A549 (cell line): ENCODE data around the gene PGAM1. TPM values are rescaled to one million over a fixed set of nuclear protein-coding genes. Genes with fewer than 3 reads are reported as not detected.

Experiments
- ATAC-seq, 2 experiments: fragments of 200-7000 bp in 1 of 2; fragments of >200 bp in 1 of 2; cut with Nextera tagmentation in 1 of 2; cut with Tn5 transposase in 1 of 2; 3 replicates each; pipeline versions ENCODE4 v1.8.0 to v1.9.1; 2018 to 2020; ENCODE audit warnings: mild to moderate bottlenecking in 1 of 2, moderate library complexity in 1 of 2
- CTCF ChIA-PET: fragments of 300-600 bp; sonication (Branson Sonifier 250); formaldehyde crosslinking; extraction: SDS; loops from one replicate; lab custom pipeline; 2021; ENCODE audit warnings: antibody characterized with exemption, inconsistent platforms; lab: Yijun Ruan, JAX
- POLR2A ChIA-PET: fragments of 350-600 bp; formaldehyde crosslinking; extraction: SDS; loops from one replicate; lab custom pipeline; 2021; ENCODE audit warnings: antibody characterized with exemption, inconsistent platforms; lab: Yijun Ruan, JAX
- DNase-seq, 2 experiments: peaks; one replicate each; pipeline versions ENCODE4 v3.0.0 to v3.0.0-alpha.2; 2011 to 2016; ENCODE audit warnings: low read depth in 1 of 2, low spot score in 1 of 2
- FAIRE-seq: peaks from 2 replicates; lab custom pipeline; 2011; peaks lifted over from hg19 to GRCh38; lab: Jason Lieb, UNC
- H3K27ac ChIP-seq, 2 experiments: fragments of >200 bp; sonication (Bioruptor Twin); formaldehyde crosslinking; 3 replicates each; pipeline ENCODE4 v1.5.1; 2016 to 2017
- H3K4me1 ChIP-seq: fragments of >200 bp; sonication (Bioruptor Twin); formaldehyde crosslinking; 3 replicates; pipeline ENCODE4 v1.6.1; 2016
- H3K4me2 ChIP-seq: fragments of >200 bp; sonication (Bioruptor Twin); formaldehyde crosslinking; 3 replicates; pipeline ENCODE4 v1.6.1; 2016
- H3K4me3 ChIP-seq: fragments of >200 bp; sonication (Bioruptor Twin); formaldehyde crosslinking; 3 replicates; pipeline ENCODE4 v1.5.1; 2016
- H3K9me3 ChIP-seq: fragments of >200 bp; sonication (Bioruptor Twin); formaldehyde crosslinking; 3 replicates; pipeline ENCODE4 v1.6.1; 2016
- CBX2 ChIP-seq: fragments of 200-600 bp; sonication (generic); IDR thresholded peaks from 2 replicates; pipeline ENCODE4 v1.6.1; 2016; ENCODE audit warnings: low read depth, mild to moderate bottlenecking, borderline replicate concordance
- EHMT2 ChIP-seq: fragments of 200-600 bp; sonication (generic); IDR thresholded peaks from 2 replicates; pipeline ENCODE4 v1.6.1; 2016; ENCODE audit warnings: antibody characterized with exemption, low read depth, mild to moderate bottlenecking, moderate library complexity
- FOSL2 ChIP-seq, 2 experiments: fragments of 450-650 bp in 1 of 2; fragments of >200 bp in 1 of 2; sonication (Bioruptor Twin) in 1 of 2; formaldehyde crosslinking; IDR thresholded peaks; 2 replicates each; pipeline versions ENCODE4 v1.5.0 to v1.6.1; 2016 to 2020; ENCODE audit warnings: mild to moderate bottlenecking in 1 of 2, moderate library complexity in 1 of 2
- FOXS1 ChIP-seq: fragments of 250-450 bp; sonication (Bioruptor Pico); IDR thresholded peaks from 2 replicates; pipeline ENCODE4 v1.5.0; 2020; ENCODE audit warnings: mild to moderate bottlenecking, moderate library complexity
- JUN ChIP-seq, 2 experiments: fragments of >200 bp; sonication (Bioruptor Twin); formaldehyde crosslinking; IDR thresholded peaks; 2 replicates in 1 of 2; 3 replicates in 1 of 2; pipeline ENCODE4 v1.6.1; 2016 to 2017
- JUNB ChIP-seq: fragments of >200 bp; sonication (Bioruptor Twin); formaldehyde crosslinking; IDR thresholded peaks from 2 replicates; pipeline ENCODE4 v1.6.1; 2016
- KDM5A ChIP-seq: fragments of 200-600 bp; sonication (generic); IDR thresholded peaks from 2 replicates; pipeline ENCODE4 v1.6.1; 2016; ENCODE audit warnings: antibody characterized with exemption, mild to moderate bottlenecking
- MYC ChIP-seq: IDR thresholded peaks from 2 replicates; pipeline ENCODE4 v1.6.1; 2012; ENCODE audit warnings: mild to moderate bottlenecking, inconsistent platforms, low read length, improper control_type of control experiment, borderline replicate concordance
- NPAS2 ChIP-seq: fragments of 250-450 bp; sonication (Bioruptor Pico); IDR thresholded peaks from 2 replicates; pipeline ENCODE4 v1.8.0; 2022; ENCODE audit warnings: mild to moderate bottlenecking, moderate library complexity, borderline replicate concordance
- PHF8 ChIP-seq: fragments of 200-600 bp; sonication (generic); IDR thresholded peaks from 2 replicates; pipeline ENCODE4 v1.6.1; 2016; ENCODE audit warnings: low read depth, mild to moderate bottlenecking, antibody characterized with exemption, moderate library complexity, borderline replicate concordance
- POLR2A ChIP-seq: IDR thresholded peaks from 2 replicates; pipeline ENCODE4 v1.6.1; 2012; ENCODE audit warnings: mild to moderate bottlenecking, low read length
- RAD21 ChIP-seq, 2 experiments: fragments of >200 bp in 1 of 2; sonication (Bioruptor Twin) in 1 of 2; formaldehyde crosslinking in 1 of 2; IDR thresholded peaks in 1 of 2; conservative IDR thresholded peaks in 1 of 2; 2 replicates in 1 of 2; 3 replicates in 1 of 2; pipeline ENCODE4 v1.6.1; 2012 to 2018; ENCODE audit warnings: inconsistent platforms in 1 of 2
- RCOR1 ChIP-seq: fragments of 150-350 bp; IDR thresholded peaks from 2 replicates; pipeline ENCODE4 v1.6.1; 2014; ENCODE audit warnings: antibody characterized with exemption, low read length, low read depth
- RNF2 ChIP-seq: fragments of 200-600 bp; sonication (generic); IDR thresholded peaks from 2 replicates; pipeline ENCODE4 v1.6.1; 2016; ENCODE audit warnings: low read depth, mild to moderate bottlenecking, antibody characterized with exemption, moderate library complexity, borderline replicate concordance
- ZFP36 ChIP-seq: fragments of 450-650 bp; IDR thresholded peaks from 2 replicates; pipeline ENCODE4 v1.6.1; 2014; ENCODE audit warnings: borderline replicate concordance; ENCODE audit not compliant: partially characterized antibody
- WGBS: methylation state at CpG from one replicate; pipeline ENCODE4 v1.1.6; 2017; ENCODE audit errors: missing lambda C conversion rate; 5-methylcytosine and 5-hydroxymethylcytosine counted together
- polyA plus RNA-seq, 4 experiments: library from polyadenylated mRNA; depleted of rRNA in 3 of 4; stranded (reverse); fragments of >200 nt; fragmentation: RNase III in 1 of 4; extraction: RNeasy Plus Mini Kit Qiagen cat#74134 plus additional on column Dnase treatment in 1 of 4; gene quantifications; 2 replicates in 3 of 4; 3 replicates in 1 of 4; pipeline ENCODE4 v1.2.3, GENCODE V29; 2011 to 2017
- TF ChIP-seq, protein P1 (sequence below): fragments of 450-650 bp; IDR thresholded peaks from 2 replicates; pipeline ENCODE4 v1.6.1; 2014; ENCODE audit warnings: antibody characterized with exemption
- TF ChIP-seq, protein P2 (sequence below): fragments of >200 bp; sonication (Bioruptor Twin); formaldehyde crosslinking; IDR thresholded peaks from 3 replicates; pipeline ENCODE4 v1.6.1; 2016
- TF ChIP-seq, protein P3 (sequence below): IDR thresholded peaks from 2 replicates; pipeline ENCODE4 v1.6.1; 2012
- TF ChIP-seq, protein P4 (sequence below): fragments of >200 bp; sonication (Bioruptor Twin); formaldehyde crosslinking; IDR thresholded peaks from 2 replicates; pipeline ENCODE4 v1.6.1; 2016
- TF ChIP-seq, protein P5 (sequence below): fragments of 150-350 bp; IDR thresholded peaks from 2 replicates; pipeline ENCODE4 v1.6.1; 2014; ENCODE audit warnings: low read depth, mild to moderate bottlenecking, low read length

Gene PGAM1
- polyA plus RNA-seq, 2 of the 4 experiments (the other 2 are of a cell fraction) = 459 to 557 TPM

DNA sequence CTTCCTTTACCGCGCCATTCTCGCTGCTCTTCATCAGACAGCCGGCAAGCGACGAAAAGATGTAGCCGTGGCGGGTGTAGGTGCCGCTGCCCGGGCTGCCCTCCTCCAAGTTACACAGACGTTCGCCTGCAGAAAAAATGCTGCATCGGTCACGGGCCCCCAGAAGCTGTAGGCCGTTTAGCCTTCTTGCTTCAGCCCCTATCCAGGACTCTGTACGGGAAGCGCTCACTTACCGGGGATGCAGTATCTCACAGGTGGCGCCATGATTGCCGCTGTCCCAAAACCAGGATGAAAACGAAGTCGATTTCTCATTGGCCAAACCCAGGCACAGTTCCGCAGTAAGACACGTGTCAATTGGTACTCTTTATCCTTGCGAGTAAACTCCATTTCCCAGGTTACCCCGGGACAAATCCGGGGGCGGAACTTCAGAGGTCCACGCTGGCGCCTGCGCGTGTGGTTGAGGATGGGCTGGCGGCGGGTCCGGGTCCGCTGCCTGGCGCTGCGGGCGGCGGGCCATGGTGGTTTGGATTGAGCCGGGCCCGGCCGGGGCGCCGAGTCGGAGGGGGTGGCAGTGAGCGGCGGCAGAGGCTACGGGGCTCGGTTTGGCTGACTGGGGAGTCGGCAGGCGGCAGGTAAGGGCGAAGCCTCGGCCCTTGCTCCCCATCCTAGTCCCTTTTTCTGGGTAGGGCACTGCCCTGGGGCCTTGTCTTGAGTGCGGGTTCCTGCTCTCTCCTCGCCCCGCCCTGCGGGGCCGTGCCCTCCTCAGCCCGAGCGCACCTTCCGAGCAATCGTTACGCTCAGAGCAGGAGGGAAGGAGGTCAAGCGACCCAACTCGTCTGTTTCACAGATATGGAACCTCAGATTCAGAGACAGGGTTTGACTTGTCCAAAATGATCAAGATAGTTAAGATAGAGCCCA is 20.0 kb downstream of the PGAM1 start, which contains the start of the genes EXOSC1 and ZDHHC16:
Gene EXOSC1 (minus strand): TSS at position 285 of the 918 bp plus-strand sequence. CDS start 21 bp downstream, at position 264.
Gene ZDHHC16 (plus strand): TSS at position 454 of the 918 bp plus-strand sequence. CDS start 5,501 bp downstream, outside the sequence.
- Histone ChIP-seq H3K27ac (peak within 1 kb of the TSS; percentile 80 to 92), H3K4me1 (peaks cover 27% of the 10 kb centered on the region), H3K4me2 (peak within 1 kb of the TSS; percentile 91), H3K9me3 (no peaks in the 10 kb centered on the region), H3K4me3 (peak within 1 kb of the TSS; percentile 79)
- DNase-seq (peak; percentile 96 to 100), FAIRE-seq (peak; percentile 67), ATAC-seq (peak; percentile 98 to 99)
- TF ChIP-seq, protein P1, sequence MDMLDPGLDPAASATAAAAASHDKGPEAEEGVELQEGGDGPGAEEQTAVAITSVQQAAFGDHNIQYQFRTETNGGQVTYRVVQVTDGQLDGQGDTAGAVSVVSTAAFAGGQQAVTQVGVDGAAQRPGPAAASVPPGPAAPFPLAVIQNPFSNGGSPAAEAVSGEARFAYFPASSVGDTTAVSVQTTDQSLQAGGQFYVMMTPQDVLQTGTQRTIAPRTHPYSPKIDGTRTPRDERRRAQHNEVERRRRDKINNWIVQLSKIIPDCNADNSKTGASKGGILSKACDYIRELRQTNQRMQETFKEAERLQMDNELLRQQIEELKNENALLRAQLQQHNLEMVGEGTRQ = peak; percentile 62
- TF ChIP-seq, protein P2, sequence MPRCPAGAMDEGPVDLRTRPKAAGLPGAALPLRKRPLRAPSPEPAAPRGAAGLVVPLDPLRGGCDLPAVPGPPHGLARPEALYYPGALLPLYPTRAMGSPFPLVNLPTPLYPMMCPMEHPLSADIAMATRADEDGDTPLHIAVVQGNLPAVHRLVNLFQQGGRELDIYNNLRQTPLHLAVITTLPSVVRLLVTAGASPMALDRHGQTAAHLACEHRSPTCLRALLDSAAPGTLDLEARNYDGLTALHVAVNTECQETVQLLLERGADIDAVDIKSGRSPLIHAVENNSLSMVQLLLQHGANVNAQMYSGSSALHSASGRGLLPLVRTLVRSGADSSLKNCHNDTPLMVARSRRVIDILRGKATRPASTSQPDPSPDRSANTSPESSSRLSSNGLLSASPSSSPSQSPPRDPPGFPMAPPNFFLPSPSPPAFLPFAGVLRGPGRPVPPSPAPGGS = peak; percentile 76; the same call in 1 of the 3 replicates
- TF ChIP-seq MYC (peak; percentile 54; the same call in 1 of the 2 replicates), POLR2A (peak; percentile 80), NPAS2 (CRISPR knock-in tag) (no peak), JUN (IDR thresholded peaks at IDR 0.05) (peak; percentile 74 to 77; a peak in 4 of 5 replicates), ZFP36 (no peak), RNF2 (no peak), KDM5A (peak; percentile 91), FOSL2 (IDR thresholded peaks at IDR 0.05) (no peak), FOSL2 (CRISPR knock-in tag; IDR thresholded peaks at IDR 0.05) (no peak), PHF8 (peak; percentile 85; the same call in 1 of the 2 replicates)
- TF ChIP-seq, protein P3, sequence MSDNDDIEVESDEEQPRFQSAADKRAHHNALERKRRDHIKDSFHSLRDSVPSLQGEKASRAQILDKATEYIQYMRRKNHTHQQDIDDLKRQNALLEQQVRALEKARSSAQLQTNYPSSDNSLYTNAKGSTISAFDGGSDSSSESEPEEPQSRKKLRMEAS = peak; percentile 62; the same call in 1 of the 2 replicates
- 2% methylated on average over 25 of the region's 66 CpGs for WGBS
- POLR2A ChIA-PET = no interaction called here
- CTCF ChIA-PET = interaction anchor here (0.9 to 1.9 kb wide), 4 partner anchors 8 to 108 kb away, joined by 3 to 6 read pairs (median 4); no protein-coding TSS in a partner anchor

DNA sequence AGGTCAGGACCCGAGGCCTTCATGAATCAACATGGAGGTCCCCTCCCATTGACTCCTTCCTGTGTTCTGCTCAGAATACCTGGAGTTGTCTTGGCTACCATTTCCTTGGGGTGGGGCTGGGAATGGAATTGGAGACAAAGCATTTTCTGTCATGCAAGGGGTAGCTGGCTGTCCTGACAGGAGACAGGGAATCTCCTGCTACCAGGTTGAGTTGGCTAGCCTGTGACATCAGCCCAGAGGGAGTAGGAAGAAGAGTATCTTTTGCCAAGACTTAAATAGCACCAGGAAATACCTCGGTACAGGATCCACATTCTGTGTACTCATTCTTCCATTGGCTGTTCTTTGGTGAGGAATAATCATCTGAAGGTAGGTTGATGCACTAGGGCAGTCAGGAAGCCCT is 24.8 kb downstream of the PGAM1 start:
- no peak for FAIRE-seq
- no peaks in the 10 kb centered on the region for H3K9me3 ChIP-seq
- no peak overlapping the region for H3K4me2 ChIP-seq
- no peak for TF ChIP-seq JUN (IDR thresholded peaks at IDR 0.05)
- TF ChIP-seq, protein P4, sequence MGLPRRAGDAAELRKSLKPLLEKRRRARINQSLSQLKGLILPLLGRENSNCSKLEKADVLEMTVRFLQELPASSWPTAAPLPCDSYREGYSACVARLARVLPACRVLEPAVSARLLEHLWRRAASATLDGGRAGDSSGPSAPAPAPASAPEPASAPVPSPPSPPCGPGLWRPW = no peak
- TF ChIP-seq EHMT2 = no peak
- TF ChIP-seq, protein P2 = no peak
- TF ChIP-seq RCOR1 = no peak
- peaks cover 21% of the 10 kb centered on the region for H3K4me1 ChIP-seq
- H3K4me3 ChIP-seq = no peak overlapping the region
- WGBS = 77% methylated on average over 2 of the region's 2 CpGs
- POLR2A ChIA-PET = no interaction called here
- DNase-seq = no peak
- CTCF ChIA-PET = interaction anchor here (1.3 to 6.9 kb wide), 3 partner anchors 9 to 102 kb away, joined by 4 to 58 read pairs (median 6); no protein-coding TSS in a partner anchor
- no peak overlapping the region for H3K27ac ChIP-seq
- no peak for ATAC-seq

DNA sequence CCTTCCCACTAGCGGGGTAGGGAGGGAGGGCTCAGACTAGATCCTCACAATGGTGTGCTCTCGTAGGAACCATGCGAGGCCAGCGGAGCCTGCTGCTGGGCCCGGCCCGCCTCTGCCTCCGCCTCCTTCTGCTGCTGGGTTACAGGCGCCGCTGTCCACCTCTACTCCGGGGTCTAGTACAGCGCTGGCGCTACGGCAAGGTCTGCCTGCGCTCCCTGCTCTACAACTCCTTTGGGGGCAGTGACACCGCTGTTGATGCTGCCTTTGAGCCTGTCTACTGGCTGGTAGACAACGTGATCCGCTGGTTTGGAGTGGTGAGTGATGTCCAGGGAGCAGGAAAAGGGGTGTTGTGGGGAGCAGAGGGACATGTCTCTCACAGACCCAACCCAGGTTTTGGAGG is 25.6 kb downstream of the PGAM1 start:
- DNase-seq (no peak), FAIRE-seq (no peak), ATAC-seq (no peak)
- Histone ChIP-seq H3K27ac (no peak overlapping the region), H3K4me2 (no peak overlapping the region), H3K4me1 (peaks cover 21% of the 10 kb centered on the region), H3K4me3 (no peak overlapping the region), H3K9me3 (no peaks in the 10 kb centered on the region)
- TF ChIP-seq JUNB (no peak), CBX2 (no peak), RAD21 (conservative IDR thresholded peaks at IDR 0.05 in 1 of 2, IDR thresholded peaks at IDR 0.05 in 1 of 2) (no peak), FOXS1 (CRISPR knock-in tag) (no peak), PHF8 (no peak), RCOR1 (no peak)
- TF ChIP-seq, protein P1 = no peak
- TF ChIP-seq, protein P5, sequence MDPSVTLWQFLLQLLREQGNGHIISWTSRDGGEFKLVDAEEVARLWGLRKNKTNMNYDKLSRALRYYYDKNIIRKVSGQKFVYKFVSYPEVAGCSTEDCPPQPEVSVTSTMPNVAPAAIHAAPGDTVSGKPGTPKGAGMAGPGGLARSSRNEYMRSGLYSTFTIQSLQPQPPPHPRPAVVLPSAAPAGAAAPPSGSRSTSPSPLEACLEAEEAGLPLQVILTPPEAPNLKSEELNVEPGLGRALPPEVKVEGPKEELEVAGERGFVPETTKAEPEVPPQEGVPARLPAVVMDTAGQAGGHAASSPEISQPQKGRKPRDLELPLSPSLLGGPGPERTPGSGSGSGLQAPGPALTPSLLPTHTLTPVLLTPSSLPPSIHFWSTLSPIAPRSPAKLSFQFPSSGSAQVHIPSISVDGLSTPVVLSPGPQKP = no peak
- CTCF ChIA-PET = interaction anchor here (2.0 to 6.9 kb wide), 2 partner anchors 10 to 14 kb away, joined by 8 to 58 read pairs; no protein-coding TSS in a partner anchor
- 93% methylated on average over 15 of the region's 17 CpGs for WGBS
- POLR2A ChIA-PET = no interaction called here
